K562 (cell line): ENCODE results near the gene KRTAP12-2. TPM values are rescaled to one million over a fixed set of nuclear protein-coding genes. Genes with fewer than 3 reads are reported as not detected.

Source experiments
- ATAC-seq: fragments of 200-7000 bp; cut with Tn5 transposase; 3 replicates; pipeline ENCODE4 v1.9.1; 2020; ENCODE audit warnings: moderate library complexity
- BruUV-seq: library from RNA; stranded (reverse); fragments of 400-500 nt; replicated peaks from 2 replicates; lab custom pipeline; 2021; lab: Mats Ljungman, UMichigan
- CTCF ChIA-PET: fragments of 300-600 bp; formaldehyde crosslinking; extraction: SDS; loops from one replicate; lab custom pipeline; 2021; ENCODE audit warnings: low intra/inter-chr PET ratio; lab: Yijun Ruan, JAX
- POLR2A ChIA-PET: fragments of 300-600, 350-650 bp; sonication (Branson Sonifier 250); formaldehyde crosslinking; extraction: SDS; loops from one replicate; lab custom pipeline; 2021; ENCODE audit warnings: antibody characterized with exemption, inconsistent platforms; lab: Yijun Ruan, JAX
- DNase-seq, 4 experiments: peaks; one replicate each; pipeline versions ENCODE4 v3.0.0 to v3.0.0-alpha.2; 2011 to 2018; ENCODE audit warnings: low spot score in 3 of 4, mixed read lengths in 3 of 4; ENCODE audit errors: extremely low read depth in 1 of 4
- FAIRE-seq: peaks from 2 replicates; lab custom pipeline; 2011; peaks lifted over from hg19 to GRCh38; lab: Jason Lieb, UNC
- H2AFZ ChIP-seq: 2 replicates; pipeline ENCODE4 v1.6.0; 2011; ENCODE audit warnings: low read depth, low read length, control low read depth, inconsistent platforms
- H3K27ac ChIP-seq: fragments of 200-600 bp; 3 replicates; pipeline ENCODE4 v1.8.0; 2011; ENCODE audit warnings: low read depth, mild to moderate bottlenecking, control low read depth, inconsistent platforms, low read length, moderate library complexity, mixed read lengths; ENCODE audit errors: extremely low read depth
- H3K27me3 ChIP-seq, 2 experiments: fragments of 300-600 bp in 1 of 2; 2 replicates in 1 of 2; 3 replicates in 1 of 2; pipeline versions ENCODE4 v1.6.0 to v1.8.0; 2011; ENCODE audit warnings: inconsistent platforms in 2 of 2, low read length in 2 of 2, mild to moderate bottlenecking in 1 of 2, mixed read lengths in 1 of 2, moderate library complexity in 1 of 2; ENCODE audit not compliant: control insufficient read depth in 2 of 2, insufficient read depth in 2 of 2
- H3K36me3 ChIP-seq: fragments of 300-600 bp; 3 replicates; pipeline ENCODE4 v1.8.0; 2011; ENCODE audit warnings: mild to moderate bottlenecking, low read length, inconsistent platforms; ENCODE audit not compliant: control insufficient read depth, insufficient read depth
- H3K4me1 ChIP-seq, 2 experiments: fragments of 200-600 bp in 1 of 2; replicated peaks in 1 of 2; 2 replicates in 1 of 2; 3 replicates in 1 of 2; pipeline versions ENCODE4 v1.5.1 to v1.8.0; 2011; ENCODE audit warnings: inconsistent platforms in 2 of 2, low read length in 2 of 2, mild to moderate bottlenecking in 1 of 2, mixed read lengths in 1 of 2, moderate library complexity in 1 of 2; ENCODE audit not compliant: control insufficient read depth in 2 of 2, insufficient read depth in 2 of 2
- H3K4me2 ChIP-seq: 2 replicates; pipeline ENCODE4 v1.6.1; 2011; ENCODE audit warnings: low read length, control low read depth, inconsistent platforms, mixed read lengths; ENCODE audit not compliant: insufficient read depth
- H3K4me3 ChIP-seq: fragments of 200-600 bp; sonication (generic), shearing (Covaris generic); 2 replicates; pipeline ENCODE4 v1.5.1; 2016; ENCODE audit warnings: control low read depth, inconsistent platforms
- H3K79me2 ChIP-seq: fragments of 200-600 bp; 3 replicates; pipeline ENCODE4 v1.8.0; 2011; ENCODE audit warnings: low read length, inconsistent platforms; ENCODE audit not compliant: control insufficient read depth, insufficient read depth
- H3K9ac ChIP-seq, 2 experiments: 2 replicates each; pipeline versions ENCODE4 v1.6.0 to v1.6.1; 2011; ENCODE audit warnings: low read depth in 2 of 2, low read length in 2 of 2, control low read depth in 1 of 2, inconsistent platforms in 1 of 2, mild to moderate bottlenecking in 1 of 2, mixed read lengths in 1 of 2; ENCODE audit not compliant: insufficient read depth in 1 of 2
- H3K9me1 ChIP-seq: one replicate; pipeline ENCODE4 v1.6.0; 2011; ENCODE audit warnings: inconsistent platforms, mild to moderate bottlenecking, low read length, moderate library complexity; ENCODE audit not compliant: control insufficient read depth, insufficient read depth
- H3K9me3 ChIP-seq: replicated peaks from 2 replicates; pipeline ENCODE4 v1.5.1; 2011; ENCODE audit warnings: low read depth, low read length, inconsistent platforms; ENCODE audit not compliant: control insufficient read depth, insufficient read depth
- H4K20me1 ChIP-seq: replicated peaks from 2 replicates; pipeline ENCODE4 v1.6.1; 2011; ENCODE audit warnings: low read length, inconsistent platforms, mixed read lengths; ENCODE audit not compliant: control insufficient read depth, insufficient read depth
- NR1H2 ChIP-seq: sonication (generic); formaldehyde crosslinking; IDR thresholded peaks from 2 replicates; pipeline ENCODE4 v1.4.0; 2020; ENCODE audit warnings: mild to moderate bottlenecking, missing genetic modification reagents
- WGBS: fragments of 100-300 bp; shearing (Covaris generic); methylation state at CpG from one replicate; pipeline ENCODE4 v1.1.6; 2016; ENCODE audit warnings: low coverage, mixed read lengths; ENCODE audit not compliant: insufficient coverage; ENCODE audit errors: missing lambda C conversion rate; 5-methylcytosine and 5-hydroxymethylcytosine counted together
- in situ Hi-C: fragments of 300-500 bp; cut with MboI; formaldehyde crosslinking; loops from 4 replicates; pipeline ENCODE4 v1.15.0; 2018; ENCODE audit warnings: inconsistent platforms, mixed read lengths
- intact Hi-C: fragments of 100-400 bp; cut with micrococcal nuclease; formaldehyde crosslinking; loops from 2 replicates; pipeline ENCODE4 v1.14.2; 2022
- polyA plus RNA-seq, 8 experiments: library from polyadenylated mRNA; depleted of rRNA in 4 of 8; stranded (reverse) in 5 of 8; unstranded in 3 of 8; fragments of >200 nt; fragmentation: Nextera tagmentation in 2 of 8; fragmentation: Illumina TruSeq in 1 of 8; extraction: Ambion mirVana in 2 of 8; extraction: Trizol in 1 of 8; gene quantifications; 2 replicates each; pipeline versions ENCODE4 v1.2.1 to v1.2.3, GENCODE V29; 2011 to 2014; ENCODE audit warnings: inconsistent platforms in 1 of 8, missing spikeins in 1 of 8
- total RNA-seq, 7 experiments: library from RNA; depleted of rRNA in 6 of 7; stranded (reverse); fragments of >200 nt in 6 of 7; fragmentation: Illumina TruSeq in 2 of 7; extraction: Trizol in 2 of 7; gene quantifications; 2 replicates each; pipeline versions ENCODE4 v1.2.1 to v1.2.3, GENCODE V29; 2011 to 2021; ENCODE audit warnings: low replicate concordance in 1 of 7
- TF ChIP-seq, protein P1 (sequence below), 2 experiments: fragments of 450-650 bp; IDR thresholded peaks; 2 replicates each; pipeline ENCODE4 v1.6.1; 2018; ENCODE audit warnings: mild to moderate bottlenecking in 2 of 2, low read depth in 1 of 2; ENCODE audit not compliant: partially characterized antibody in 2 of 2
- TF ChIP-seq, protein P2 (sequence below), 2 experiments: fragments of 450-650 bp; IDR thresholded peaks; 2 replicates each; pipeline ENCODE4 v1.6.1; 2016; ENCODE audit warnings: mild to moderate bottlenecking in 2 of 2, borderline replicate concordance in 1 of 2, low read depth in 1 of 2, moderate library complexity in 1 of 2
- TF ChIP-seq, protein P3 (sequence below): conservative IDR thresholded peaks from 2 replicates; pipeline ENCODE4 v1.6.1; 2011; ENCODE audit warnings: low read depth, mild to moderate bottlenecking, low read length; ENCODE audit not compliant: control insufficient read depth
- TF ChIP-seq, protein P4 (sequence below): fragments of 450-650 bp; IDR thresholded peaks from 2 replicates; pipeline ENCODE4 v1.7.0; 2016; ENCODE audit warnings: borderline replicate concordance

Gene KRTAP12-2
- total and polyA plus RNA-seq, 9 of the 15 experiments (the other 6 are each of a cell fraction or from before 2014, with no cell fraction given), result not detected

DNA sequence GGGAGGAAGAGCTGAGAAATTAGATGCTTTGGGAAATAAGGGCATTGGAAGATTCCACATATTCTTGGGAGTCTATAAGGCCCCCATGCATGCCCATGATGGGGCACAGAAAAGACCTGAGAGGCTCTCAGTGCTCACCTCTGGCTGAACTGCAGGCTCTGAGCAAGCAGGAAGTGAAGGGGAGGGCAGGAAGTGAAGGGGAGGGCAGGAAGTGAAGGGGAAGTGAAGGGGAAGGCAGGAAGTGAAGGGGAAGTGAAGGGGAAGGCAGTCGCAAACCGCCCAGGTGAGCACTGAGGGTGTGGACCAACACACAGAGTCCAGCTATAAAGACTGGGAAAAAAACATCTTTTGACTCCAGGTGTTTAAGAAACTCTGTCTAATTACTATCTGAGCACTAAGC lies 36.3 kb downstream of the KRTAP12-2 start:
- no peak overlapping the region for H3K4me3 ChIP-seq
- H2AFZ ChIP-seq, result no peak overlapping the region
- H4K20me1 ChIP-seq, result no peaks in the 10 kb centered on the region
- intact Hi-C loops (no loop called here), in situ Hi-C loops (no loop called here)
- ChIA-PET CTCF (no interaction called here), POLR2A (interaction anchor here (0.7 kb wide), 1 partner anchor 113 kb away, joined by 3 read pairs; no protein-coding TSS in a partner anchor)
- ATAC-seq, result no peak
- 21% methylated on average over 2 of the region's 2 CpGs for WGBS
- H3K27ac ChIP-seq, result no peak overlapping the region
- H3K36me3 ChIP-seq, result no peaks in the 10 kb centered on the region
- H3K9ac ChIP-seq, result no peak overlapping the region
- H3K4me1 ChIP-seq, result no peaks in the 10 kb centered on the region
- FAIRE-seq, result no peak
- H3K9me1 ChIP-seq, result no peaks in the 10 kb centered on the region
- no peaks in the 10 kb centered on the region for H3K79me2 ChIP-seq
- peaks cover 5% of the 10 kb centered on the region; the same call in 1 of the 2 replicates for H3K9me3 ChIP-seq
- DNase-seq, result no peak
- no peak overlapping the region for H3K4me2 ChIP-seq
- H3K27me3 ChIP-seq, result peaks cover 0 to 6% of the 10 kb centered on the region in 2 experiments; a peak in 1 of 5 replicates
- BruUV-seq, result no TSS peak
- TF ChIP-seq, protein P1, sequence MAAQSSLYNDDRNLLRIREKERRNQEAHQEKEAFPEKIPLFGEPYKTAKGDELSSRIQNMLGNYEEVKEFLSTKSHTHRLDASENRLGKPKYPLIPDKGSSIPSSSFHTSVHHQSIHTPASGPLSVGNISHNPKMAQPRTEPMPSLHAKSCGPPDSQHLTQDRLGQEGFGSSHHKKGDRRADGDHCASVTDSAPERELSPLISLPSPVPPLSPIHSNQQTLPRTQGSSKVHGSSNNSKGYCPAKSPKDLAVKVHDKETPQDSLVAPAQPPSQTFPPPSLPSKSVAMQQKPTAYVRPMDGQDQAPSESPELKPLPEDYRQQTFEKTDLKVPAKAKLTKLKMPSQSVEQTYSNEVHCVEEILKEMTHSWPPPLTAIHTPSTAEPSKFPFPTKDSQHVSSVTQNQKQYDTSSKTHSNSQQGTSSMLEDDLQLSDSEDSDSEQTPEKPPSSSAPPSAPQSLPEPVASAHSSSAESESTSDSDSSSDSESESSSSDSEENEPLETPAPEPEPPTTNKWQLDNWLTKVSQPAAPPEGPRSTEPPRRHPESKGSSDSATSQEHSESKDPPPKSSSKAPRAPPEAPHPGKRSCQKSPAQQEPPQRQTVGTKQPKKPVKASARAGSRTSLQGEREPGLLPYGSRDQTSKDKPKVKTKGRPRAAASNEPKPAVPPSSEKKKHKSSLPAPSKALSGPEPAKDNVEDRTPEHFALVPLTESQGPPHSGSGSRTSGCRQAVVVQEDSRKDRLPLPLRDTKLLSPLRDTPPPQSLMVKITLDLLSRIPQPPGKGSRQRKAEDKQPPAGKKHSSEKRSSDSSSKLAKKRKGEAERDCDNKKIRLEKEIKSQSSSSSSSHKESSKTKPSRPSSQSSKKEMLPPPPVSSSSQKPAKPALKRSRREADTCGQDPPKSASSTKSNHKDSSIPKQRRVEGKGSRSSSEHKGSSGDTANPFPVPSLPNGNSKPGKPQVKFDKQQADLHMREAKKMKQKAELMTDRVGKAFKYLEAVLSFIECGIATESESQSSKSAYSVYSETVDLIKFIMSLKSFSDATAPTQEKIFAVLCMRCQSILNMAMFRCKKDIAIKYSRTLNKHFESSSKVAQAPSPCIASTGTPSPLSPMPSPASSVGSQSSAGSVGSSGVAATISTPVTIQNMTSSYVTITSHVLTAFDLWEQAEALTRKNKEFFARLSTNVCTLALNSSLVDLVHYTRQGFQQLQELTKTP (IDR thresholded peaks at IDR 0.05; ENCODE audit: low read depth in 1 of 2, partially characterized antibody in 2 of 2), result no peak
- TF ChIP-seq, protein P2, sequence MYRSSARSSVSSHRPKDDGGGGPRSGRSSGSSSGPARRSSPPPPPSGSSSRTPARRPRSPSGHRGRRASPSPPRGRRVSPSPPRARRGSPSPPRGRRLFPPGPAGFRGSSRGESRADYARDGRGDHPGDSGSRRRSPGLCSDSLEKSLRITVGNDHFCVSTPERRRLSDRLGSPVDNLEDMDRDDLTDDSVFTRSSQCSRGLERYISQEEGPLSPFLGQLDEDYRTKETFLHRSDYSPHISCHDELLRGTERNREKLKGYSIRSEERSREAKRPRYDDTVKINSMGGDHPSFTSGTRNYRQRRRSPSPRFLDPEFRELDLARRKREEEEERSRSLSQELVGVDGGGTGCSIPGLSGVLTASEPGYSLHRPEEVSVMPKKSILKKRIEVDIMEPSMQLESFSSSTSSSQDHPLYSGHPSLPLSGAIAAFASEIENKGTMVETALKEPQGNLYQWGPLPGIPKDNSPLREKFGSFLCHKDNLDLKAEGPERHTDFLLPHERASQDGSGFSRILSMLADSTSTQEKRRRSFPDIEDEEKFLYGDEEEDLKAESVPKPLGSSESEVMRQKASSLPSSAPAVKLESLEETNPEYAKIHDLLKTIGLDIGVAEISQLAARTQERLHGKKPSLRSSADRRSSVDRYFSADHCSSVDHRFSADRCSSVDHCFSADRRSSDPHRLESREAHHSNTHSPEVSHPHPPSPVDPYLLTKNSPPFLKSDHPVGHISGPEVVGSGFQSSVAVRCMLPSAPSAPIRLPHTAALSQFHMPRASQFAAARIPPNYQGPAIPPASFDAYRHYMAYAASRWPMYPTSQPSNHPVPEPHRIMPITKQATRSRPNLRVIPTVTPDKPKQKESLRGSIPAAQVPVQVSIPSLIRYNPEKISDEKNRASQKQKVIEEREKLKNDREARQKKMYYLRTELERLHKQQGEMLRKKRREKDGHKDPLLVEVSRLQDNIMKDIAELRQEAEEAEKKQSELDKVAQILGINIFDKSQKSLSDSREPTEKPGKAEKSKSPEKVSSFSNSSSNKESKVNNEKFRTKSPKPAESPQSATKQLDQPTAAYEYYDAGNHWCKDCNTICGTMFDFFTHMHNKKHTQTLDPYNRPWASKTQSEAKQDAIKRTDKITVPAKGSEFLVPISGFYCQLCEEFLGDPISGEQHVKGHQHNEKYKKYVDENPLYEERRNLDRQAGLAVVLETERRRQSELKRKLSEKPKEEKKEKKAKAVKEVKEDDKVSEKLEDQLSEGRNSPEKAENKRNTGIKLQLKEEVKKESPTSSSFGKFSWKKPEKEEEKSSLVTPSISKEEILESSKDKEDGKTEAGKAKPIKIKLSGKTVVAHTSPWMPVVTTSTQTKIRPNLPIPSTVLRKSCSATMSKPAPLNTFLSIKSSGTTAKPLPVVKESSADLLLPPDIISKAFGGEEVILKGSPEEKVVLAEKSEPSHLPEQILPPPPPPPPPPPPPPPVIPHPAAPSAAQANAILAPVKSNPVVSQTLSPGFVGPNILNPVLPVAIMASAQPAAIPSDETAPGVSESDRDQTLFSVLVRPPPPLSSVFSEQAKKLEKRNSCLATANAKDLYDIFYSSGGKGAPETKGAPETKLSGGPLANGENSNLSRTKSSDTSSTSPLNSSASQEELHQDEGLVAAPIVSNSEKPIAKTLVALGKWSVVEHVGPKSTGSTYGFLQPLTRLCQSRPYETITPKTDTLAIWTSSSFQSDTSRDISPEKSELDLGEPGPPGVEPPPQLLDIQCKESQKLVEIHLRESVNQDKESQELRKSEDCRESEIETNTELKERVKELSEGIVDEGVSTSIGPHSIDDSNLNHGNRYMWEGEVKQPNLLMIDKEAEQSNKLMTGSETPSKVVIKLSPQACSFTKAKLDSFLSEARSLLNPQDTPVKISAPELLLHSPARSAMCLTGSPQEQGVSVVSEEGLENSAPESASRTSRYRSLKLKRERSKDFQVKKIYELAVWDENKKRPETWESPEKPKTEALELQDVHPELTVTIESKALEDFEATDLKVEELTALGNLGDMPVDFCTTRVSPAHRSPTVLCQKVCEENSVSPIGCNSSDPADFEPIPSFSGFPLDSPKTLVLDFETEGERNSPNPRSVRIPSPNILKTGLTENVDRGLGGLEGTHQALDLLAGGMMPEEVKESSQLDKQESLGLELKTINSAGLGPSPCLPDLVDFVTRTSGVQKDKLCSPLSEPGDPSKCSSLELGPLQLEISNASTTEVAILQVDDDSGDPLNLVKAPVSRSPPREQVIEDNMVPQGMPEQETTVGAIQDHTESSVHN (IDR thresholded peaks at IDR 0.05; ENCODE audit: borderline replicate concordance in 1 of 2, low read depth in 1 of 2), result no peak
- TF ChIP-seq, protein P3, sequence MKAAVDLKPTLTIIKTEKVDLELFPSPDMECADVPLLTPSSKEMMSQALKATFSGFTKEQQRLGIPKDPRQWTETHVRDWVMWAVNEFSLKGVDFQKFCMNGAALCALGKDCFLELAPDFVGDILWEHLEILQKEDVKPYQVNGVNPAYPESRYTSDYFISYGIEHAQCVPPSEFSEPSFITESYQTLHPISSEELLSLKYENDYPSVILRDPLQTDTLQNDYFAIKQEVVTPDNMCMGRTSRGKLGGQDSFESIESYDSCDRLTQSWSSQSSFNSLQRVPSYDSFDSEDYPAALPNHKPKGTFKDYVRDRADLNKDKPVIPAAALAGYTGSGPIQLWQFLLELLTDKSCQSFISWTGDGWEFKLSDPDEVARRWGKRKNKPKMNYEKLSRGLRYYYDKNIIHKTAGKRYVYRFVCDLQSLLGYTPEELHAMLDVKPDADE, result no peak
- no peak for TF ChIP-seq NR1H2 (CRISPR knock-in tag)
- TF ChIP-seq, protein P4, sequence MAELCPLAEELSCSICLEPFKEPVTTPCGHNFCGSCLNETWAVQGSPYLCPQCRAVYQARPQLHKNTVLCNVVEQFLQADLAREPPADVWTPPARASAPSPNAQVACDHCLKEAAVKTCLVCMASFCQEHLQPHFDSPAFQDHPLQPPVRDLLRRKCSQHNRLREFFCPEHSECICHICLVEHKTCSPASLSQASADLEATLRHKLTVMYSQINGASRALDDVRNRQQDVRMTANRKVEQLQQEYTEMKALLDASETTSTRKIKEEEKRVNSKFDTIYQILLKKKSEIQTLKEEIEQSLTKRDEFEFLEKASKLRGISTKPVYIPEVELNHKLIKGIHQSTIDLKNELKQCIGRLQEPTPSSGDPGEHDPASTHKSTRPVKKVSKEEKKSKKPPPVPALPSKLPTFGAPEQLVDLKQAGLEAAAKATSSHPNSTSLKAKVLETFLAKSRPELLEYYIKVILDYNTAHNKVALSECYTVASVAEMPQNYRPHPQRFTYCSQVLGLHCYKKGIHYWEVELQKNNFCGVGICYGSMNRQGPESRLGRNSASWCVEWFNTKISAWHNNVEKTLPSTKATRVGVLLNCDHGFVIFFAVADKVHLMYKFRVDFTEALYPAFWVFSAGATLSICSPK, result no peak
